Measurements from ENCODE around the gene MSANTD3. TPM values are rescaled to one million over a fixed set of nuclear protein-coding genes. Genes with fewer than 3 reads are reported as not detected.
"Not testable (repeated sequence)": the region's sequence is repeated elsewhere in the genome, so short reads cannot be mapped to it uniquely, and the experiment has no call there.

The MSANTD3 gene
- total RNA-seq, 3 donors from 2014 or later, result 6.2 to 18.1 (median 10.5) TPM

DNA sequence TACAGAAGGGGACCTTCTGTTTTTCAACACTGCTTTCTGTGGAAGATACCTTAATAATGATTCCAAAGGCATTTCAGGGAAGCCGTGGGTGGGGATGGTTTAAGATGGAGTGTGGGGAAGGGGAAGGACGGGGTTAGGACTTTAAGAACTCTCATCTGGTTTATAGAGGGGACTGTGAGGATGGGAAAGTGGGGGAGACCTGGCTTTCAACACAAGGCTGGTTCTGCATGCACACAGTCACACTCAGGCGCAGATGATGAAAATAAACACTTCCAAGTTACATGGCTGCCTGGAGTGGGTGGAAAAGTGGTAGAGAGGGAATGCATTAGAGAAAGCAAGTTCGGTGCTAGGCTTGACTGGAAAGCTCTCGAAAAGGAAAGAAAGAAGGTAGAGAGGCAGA is 4.9 kb downstream of the MSANTD3 start:
- intact Hi-C loops (cut with DNase I, micrococcal nuclease), result no loop called here
- Histone ChIP-seq H3K9me3 (no peaks in the 10 kb centered on the region), H3K4me1 (ENCODE audit: low read depth) (no peaks in the 10 kb centered on the region), H3K4me3 (no peak overlapping the region), H3K36me3 (ENCODE audit: low read depth) (no peaks in the 10 kb centered on the region)
- no peak for ATAC-seq
- TF ChIP-seq, protein P1, sequence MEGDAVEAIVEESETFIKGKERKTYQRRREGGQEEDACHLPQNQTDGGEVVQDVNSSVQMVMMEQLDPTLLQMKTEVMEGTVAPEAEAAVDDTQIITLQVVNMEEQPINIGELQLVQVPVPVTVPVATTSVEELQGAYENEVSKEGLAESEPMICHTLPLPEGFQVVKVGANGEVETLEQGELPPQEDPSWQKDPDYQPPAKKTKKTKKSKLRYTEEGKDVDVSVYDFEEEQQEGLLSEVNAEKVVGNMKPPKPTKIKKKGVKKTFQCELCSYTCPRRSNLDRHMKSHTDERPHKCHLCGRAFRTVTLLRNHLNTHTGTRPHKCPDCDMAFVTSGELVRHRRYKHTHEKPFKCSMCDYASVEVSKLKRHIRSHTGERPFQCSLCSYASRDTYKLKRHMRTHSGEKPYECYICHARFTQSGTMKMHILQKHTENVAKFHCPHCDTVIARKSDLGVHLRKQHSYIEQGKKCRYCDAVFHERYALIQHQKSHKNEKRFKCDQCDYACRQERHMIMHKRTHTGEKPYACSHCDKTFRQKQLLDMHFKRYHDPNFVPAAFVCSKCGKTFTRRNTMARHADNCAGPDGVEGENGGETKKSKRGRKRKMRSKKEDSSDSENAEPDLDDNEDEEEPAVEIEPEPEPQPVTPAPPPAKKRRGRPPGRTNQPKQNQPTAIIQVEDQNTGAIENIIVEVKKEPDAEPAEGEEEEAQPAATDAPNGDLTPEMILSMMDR (IDR thresholded peaks at IDR 0.05), result no peak
- no peak for DNase-seq

DNA sequence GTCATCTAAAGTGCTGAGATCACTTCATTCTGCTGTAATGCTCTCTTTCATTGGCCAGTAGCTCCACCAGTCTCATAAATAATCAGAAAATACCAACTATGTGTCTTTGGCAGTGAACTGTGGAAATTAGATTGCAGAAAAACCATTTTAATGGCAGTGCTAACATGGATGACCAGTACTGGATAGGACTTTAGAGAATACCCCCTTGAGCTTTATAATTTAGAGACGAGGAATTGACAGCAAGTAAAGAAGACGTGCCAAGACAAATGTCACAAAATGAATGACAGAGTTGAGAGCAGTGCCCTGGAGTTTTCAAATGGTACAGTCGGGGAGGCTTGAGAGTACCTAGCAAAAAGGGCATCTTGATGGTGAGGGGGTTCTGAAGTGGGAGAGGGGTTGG is 5.8 kb downstream of the MSANTD3 start:
- H3K9me3 ChIP-seq, result no peaks in the 10 kb centered on the region
- no peak for ATAC-seq
- H3K36me3 ChIP-seq (ENCODE audit: low read depth), result no peaks in the 10 kb centered on the region
- H3K4me3 ChIP-seq, result no peak overlapping the region
- intact Hi-C loops (cut with DNase I, micrococcal nuclease), result no loop called here
- no peaks in the 10 kb centered on the region for H3K4me1 ChIP-seq (ENCODE audit: low read depth)
- TF ChIP-seq, protein P1 (IDR thresholded peaks at IDR 0.05), result no peak
- no peak for DNase-seq

DNA sequence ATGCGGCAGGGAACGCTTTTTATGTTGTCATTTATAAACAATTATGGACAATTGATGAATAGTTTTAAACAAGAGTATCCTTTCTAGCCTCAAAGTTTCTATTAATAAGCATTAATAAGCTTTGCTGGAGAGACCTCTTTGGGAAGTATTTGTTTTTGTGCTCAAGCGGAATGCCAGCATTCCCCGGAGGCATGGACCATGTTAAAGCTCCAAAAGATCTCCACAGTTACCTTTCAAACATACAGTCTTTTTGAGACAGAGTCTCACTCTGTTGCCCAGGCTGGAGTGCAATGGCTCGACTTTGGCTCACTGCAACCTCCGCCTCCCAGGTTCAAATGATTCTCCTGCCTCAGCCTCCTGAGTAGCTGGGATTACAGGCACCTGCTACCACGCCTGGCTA is 9.6 kb downstream of the MSANTD3 start:
- ATAC-seq (no peak), DNase-seq (no peak)
- TF ChIP-seq, protein P1 (IDR thresholded peaks at IDR 0.05), result no peak
- intact Hi-C loops (cut with DNase I, micrococcal nuclease), result no loop called here
- Histone ChIP-seq H3K4me1 (ENCODE audit: low read depth) (no peaks in the 10 kb centered on the region), H3K4me3 (no peak overlapping the region), H3K36me3 (ENCODE audit: low read depth) (no peaks in the 10 kb centered on the region), H3K9me3 (no peaks in the 10 kb centered on the region)

DNA sequence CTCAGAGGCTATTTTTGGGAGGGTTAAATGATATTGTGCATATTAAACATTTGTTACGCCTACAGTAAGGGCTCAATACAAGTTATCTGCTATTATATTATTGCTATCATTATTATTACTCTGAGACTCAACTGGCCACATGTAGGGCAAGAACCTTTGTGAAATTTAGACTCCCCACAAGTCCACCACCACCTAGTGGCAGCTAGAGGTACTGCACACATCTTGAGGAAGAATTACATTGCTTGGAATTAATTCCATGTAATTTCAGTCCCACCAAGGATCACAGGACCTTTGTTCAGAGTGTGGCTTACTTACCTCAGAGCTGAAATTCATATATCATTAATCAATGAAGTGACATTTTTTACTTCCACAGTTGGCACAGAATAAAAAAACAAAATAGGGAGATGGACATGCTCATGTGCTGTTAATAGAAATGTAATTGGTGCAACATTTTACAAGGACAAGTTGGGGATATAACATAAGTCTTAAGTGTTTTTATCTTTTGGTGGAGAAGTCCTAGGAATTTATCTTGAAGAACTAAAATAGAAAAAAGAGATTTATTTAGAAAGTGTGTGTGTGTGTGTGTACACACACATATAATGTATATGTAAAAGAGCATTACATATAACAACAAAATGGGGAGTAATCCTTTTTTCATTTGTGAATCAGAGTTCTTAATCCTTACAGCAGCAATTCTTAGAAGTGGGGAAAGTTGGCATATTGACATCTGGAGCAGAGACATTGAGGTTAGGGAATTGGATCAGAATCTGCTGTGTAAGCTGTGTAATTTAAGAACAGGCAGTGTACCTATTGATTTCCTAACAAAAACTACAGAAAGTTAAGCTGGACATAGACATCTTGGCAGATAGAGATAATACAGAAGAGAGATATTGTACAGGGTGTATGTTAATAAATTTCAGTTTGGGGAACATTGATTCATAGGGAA is 11.2 kb downstream of the MSANTD3 start:
- H3K36me3 ChIP-seq (ENCODE audit: low read depth), result no peaks in the 10 kb centered on the region
- no peaks in the 10 kb centered on the region for H3K9me3 ChIP-seq
- intact Hi-C loops (cut with DNase I, micrococcal nuclease), result no loop called here
- no peak overlapping the region for H3K4me3 ChIP-seq
- H3K4me1 ChIP-seq (ENCODE audit: low read depth), result no peaks in the 10 kb centered on the region
- ATAC-seq (peak; percentile 78), DNase-seq (peak in 2 of 3 donors; percentile 34 to 86)
- TF ChIP-seq, protein P1 (IDR thresholded peaks at IDR 0.05), result peak; percentile 98

DNA sequence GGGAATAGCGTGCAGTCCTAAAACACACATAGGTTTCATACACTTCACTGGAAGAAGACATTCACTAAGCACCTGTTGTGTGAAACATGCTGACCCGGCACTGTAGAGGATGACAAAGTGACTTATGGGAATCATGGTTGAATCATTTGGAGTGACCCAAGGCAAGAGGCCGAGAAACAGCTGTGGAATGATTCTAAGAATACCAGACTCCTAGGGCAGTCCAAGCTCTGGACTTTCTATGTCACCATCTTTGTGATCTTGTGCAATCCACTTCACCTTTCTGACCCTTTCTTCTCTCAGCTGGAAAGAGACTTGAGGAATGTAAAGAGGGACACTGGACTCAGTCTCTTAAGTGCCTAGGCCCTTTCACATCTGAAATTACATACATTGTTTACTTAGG is 13.1 kb downstream of the MSANTD3 start:
- H3K4me3 ChIP-seq, result no peak overlapping the region
- no peaks in the 10 kb centered on the region for H3K36me3 ChIP-seq (ENCODE audit: low read depth)
- intact Hi-C loops (cut with DNase I, micrococcal nuclease), result loop anchor here in 1 of 2 donors (10.0 kb wide), 1 partner anchor 155 kb away; no protein-coding TSS in a partner anchor
- H3K4me1 ChIP-seq (ENCODE audit: low read depth), result no peaks in the 10 kb centered on the region
- ATAC-seq (no peak), DNase-seq (no peak)
- TF ChIP-seq, protein P1 (IDR thresholded peaks at IDR 0.05), result no peak
- H3K9me3 ChIP-seq, result no peaks in the 10 kb centered on the region

DNA sequence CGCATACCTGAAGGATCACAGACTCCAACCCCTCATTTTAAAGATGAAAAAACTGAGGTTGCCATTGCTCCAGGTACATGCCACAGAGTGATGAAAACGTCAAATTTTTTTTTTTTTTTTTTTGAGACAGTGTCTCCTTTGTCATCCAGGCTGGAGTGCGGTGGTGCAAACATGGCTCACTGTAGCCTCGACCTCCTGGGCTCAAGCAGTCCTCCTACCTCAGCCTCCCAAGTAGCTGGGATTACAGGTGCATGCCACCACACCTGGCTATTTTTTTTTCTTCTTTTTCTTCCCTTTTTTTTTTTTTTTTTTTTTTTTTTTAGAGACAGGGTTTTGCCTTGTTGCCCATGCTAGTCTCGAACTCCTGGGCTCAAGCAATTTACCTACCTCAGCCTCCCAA is 13.5 kb downstream of the MSANTD3 start:
- intact Hi-C loops (cut with DNase I, micrococcal nuclease), result loop anchor here in 1 of 2 donors (10.0 kb wide), 1 partner anchor 154 kb away; no protein-coding TSS in a partner anchor
- not testable (repeated sequence) for H3K4me3 ChIP-seq; DNase-seq; H3K36me3 ChIP-seq (ENCODE audit: low read depth); H3K9me3 ChIP-seq; H3K4me1 ChIP-seq (ENCODE audit: low read depth); ATAC-seq
